ENCODE results near the gene PLA2G2C. TPM values are rescaled to one million over a fixed set of nuclear protein-coding genes. Genes with fewer than 3 reads are reported as not detected.

The PLA2G2C gene
- total RNA-seq, 1 donor from 2014 or later, result not detected

- Mint-ChIP-seq H3K36me3 (ENCODE audit: low read depth) (no peaks in the 10 kb centered on the region), H3K9me3 (no peaks in the 10 kb centered on the region), H3K4me1 (peaks cover 7% of the 10 kb centered on the region), H3K4me3 (no peak overlapping the region), H3K27me3 (peaks cover 39% of the 10 kb centered on the region), H3K27ac (no peak overlapping the region)
- ATAC-seq (ENCODE audit: low read depth) (no peak), DNase-seq (no peak)
- no peak for TF ChIP-seq CTCF (IDR thresholded peaks at IDR 0.05)
- CTCF ChIA-PET, result interaction anchor here (0.6 kb wide), 1 partner anchor 282 kb away, joined by 3 read pairs; no protein-coding TSS in a partner anchor
- intact Hi-C loops (cut with micrococcal nuclease), result no loop called here
- POLR2A ChIA-PET, result no interaction called here
These were observed 13.1 kb upstream of the PLA2G2C start for GRCh38 chr1:20199403-20199802.

GRCh38 chr1:20198918-20199317 is 12.6 kb upstream of the PLA2G2C start:
- ChIA-PET POLR2A (no interaction called here), CTCF (no interaction called here)
- H3K27me3 Mint-ChIP-seq, result peaks cover 39% of the 10 kb centered on the region
- TF ChIP-seq CTCF (IDR thresholded peaks at IDR 0.05), result no peak
- peaks cover 7% of the 10 kb centered on the region for H3K4me1 Mint-ChIP-seq
- H3K4me3 Mint-ChIP-seq, result no peak overlapping the region
- H3K9me3 Mint-ChIP-seq, result no peaks in the 10 kb centered on the region
- no peak overlapping the region for H3K27ac Mint-ChIP-seq
- no peak for ATAC-seq (ENCODE audit: low read depth)
- intact Hi-C loops (cut with micrococcal nuclease), result no loop called here
- no peaks in the 10 kb centered on the region for H3K36me3 Mint-ChIP-seq (ENCODE audit: low read depth)
- no peak for DNase-seq

GRCh38 chr1:20198296-20198695 is 12.0 kb upstream of the PLA2G2C start:
- H3K27me3 Mint-ChIP-seq, result peaks cover 33% of the 10 kb centered on the region
- TF ChIP-seq CTCF (IDR thresholded peaks at IDR 0.05), result no peak
- no peak overlapping the region for H3K27ac Mint-ChIP-seq

GRCh38 chr1:20197329-20197791 is 11.0 kb upstream of the PLA2G2C start:
- Mint-ChIP-seq H3K36me3 (ENCODE audit: low read depth) (no peaks in the 10 kb centered on the region), H3K4me1 (peaks cover 7% of the 10 kb centered on the region), H3K27me3 (peaks cover 32% of the 10 kb centered on the region), H3K27ac (no peak overlapping the region), H3K4me3 (no peak overlapping the region), H3K9me3 (no peaks in the 10 kb centered on the region)
- ATAC-seq (ENCODE audit: low read depth), result no peak
- TF ChIP-seq CTCF (IDR thresholded peaks at IDR 0.05), result no peak
- ChIA-PET CTCF (no interaction called here), POLR2A (no interaction called here)
- intact Hi-C loops (cut with micrococcal nuclease), result no loop called here
- no peak for DNase-seq

More at GRCh38 chr1:20198296-20198695, 12.0 kb upstream of the PLA2G2C start:
- ChIA-PET POLR2A (no interaction called here), CTCF (no interaction called here)
- no peaks in the 10 kb centered on the region for H3K9me3 Mint-ChIP-seq
- intact Hi-C loops (cut with micrococcal nuclease), result no loop called here
- DNase-seq (no peak), ATAC-seq (ENCODE audit: low read depth) (no peak)
- H3K4me3 Mint-ChIP-seq, result no peak overlapping the region
- H3K36me3 Mint-ChIP-seq (ENCODE audit: low read depth), result no peaks in the 10 kb centered on the region
- H3K4me1 Mint-ChIP-seq, result peaks cover 7% of the 10 kb centered on the region

GRCh38 chr1:20195462-20195780 is 9.1 kb upstream of the PLA2G2C start:
- H3K4me1 Mint-ChIP-seq, result peaks cover 7% of the 10 kb centered on the region
- POLR2A ChIA-PET, result no interaction called here

More at GRCh38 chr1:20195462-20195780, 9.1 kb upstream of the PLA2G2C start:
- ATAC-seq (ENCODE audit: low read depth), result no peak
- TF ChIP-seq CTCF (IDR thresholded peaks at IDR 0.05), result no peak
- peaks cover 32% of the 10 kb centered on the region for H3K27me3 Mint-ChIP-seq
- no peak overlapping the region for H3K27ac Mint-ChIP-seq
- H3K36me3 Mint-ChIP-seq (ENCODE audit: low read depth), result no peaks in the 10 kb centered on the region
- H3K4me3 Mint-ChIP-seq, result no peak overlapping the region
- CTCF ChIA-PET, result interaction anchor here (1.0 to 3.8 kb wide), 13 partner anchors 20 to 428 kb away, joined by 3 to 23 read pairs (median 6); no protein-coding TSS in a partner anchor
- intact Hi-C loops (cut with micrococcal nuclease), result loop anchor here (1.0 kb wide), 4 partner anchors 43 to 277 kb away; no protein-coding TSS in a partner anchor
- H3K9me3 Mint-ChIP-seq, result no peaks in the 10 kb centered on the region
- no peak for DNase-seq

Data from activated B cell treated with CpG ODN at 0.5 μM for 24 hours (primary cell).